DOHH2 (cell line): ENCODE data around the gene KCNK3.

ENCODE experiments used
- H3F3A ChIP-seq: fragments of 200-600 bp; sonication (generic), shearing (Covaris generic); 2 replicates; pipeline ENCODE4 v1.6.0; 2016; ENCODE audit warnings: antibody characterized with exemption, mild to moderate bottlenecking; ENCODE audit not compliant: control insufficient read depth, insufficient read depth
- H3K27ac ChIP-seq: fragments of 200-600 bp; sonication (generic); 2 replicates; pipeline ENCODE4 v1.5.1; 2014; ENCODE audit warnings: low read depth, mild to moderate bottlenecking, low read length, moderate library complexity
- H3K27me3 ChIP-seq: fragments of 200-600 bp; sonication (generic); 2 replicates; pipeline ENCODE4 v1.6.1; 2014; ENCODE audit warnings: mild to moderate bottlenecking, low read length, mixed read lengths; ENCODE audit not compliant: control insufficient read depth
- H3K36me3 ChIP-seq: fragments of 200-600 bp; sonication (generic); 2 replicates; pipeline ENCODE4 v1.6.1; 2014; ENCODE audit warnings: mild to moderate bottlenecking, low read length, moderate library complexity, mixed read lengths; ENCODE audit not compliant: control insufficient read depth
- H3K4me1 ChIP-seq: fragments of 200-600 bp; sonication (generic); 2 replicates; pipeline ENCODE4 v1.6.1; 2014; ENCODE audit warnings: mild to moderate bottlenecking, low read length, mixed read lengths; ENCODE audit not compliant: control insufficient read depth
- H3K4me2 ChIP-seq: fragments of 200-600 bp; sonication (generic); 2 replicates; pipeline ENCODE4 v1.6.0; 2014; ENCODE audit warnings: mild to moderate bottlenecking, low read length, moderate library complexity
- H3K4me3 ChIP-seq: fragments of 200-600 bp; sonication (generic); 2 replicates; pipeline ENCODE4 v1.5.1; 2014; ENCODE audit warnings: mild to moderate bottlenecking, low read length, mixed read lengths
- H3K79me2 ChIP-seq: fragments of 200-600 bp; sonication (generic); 2 replicates; pipeline ENCODE4 v1.6.1; 2014; ENCODE audit warnings: mild to moderate bottlenecking, low read length, mixed read lengths; ENCODE audit not compliant: control insufficient read depth
- H3K9me2 ChIP-seq: fragments of 200-600 bp; sonication (generic); replicated peaks from 2 replicates; pipeline ENCODE4 v1.6.1; 2014; ENCODE audit warnings: mild to moderate bottlenecking, low read length, mixed read lengths; ENCODE audit not compliant: control insufficient read depth
- H3K9me3 ChIP-seq: fragments of 200-600 bp; sonication (generic); 2 replicates; pipeline ENCODE4 v1.6.1; 2014; ENCODE audit warnings: antibody characterized with exemption, low read length, mixed read lengths; ENCODE audit not compliant: control insufficient read depth, insufficient read depth
- H4K20me1 ChIP-seq: fragments of 200-600 bp; sonication (generic); 2 replicates; pipeline ENCODE4 v1.6.0; 2014; ENCODE audit warnings: low read depth, mild to moderate bottlenecking, antibody characterized with exemption, low read length, moderate library complexity; ENCODE audit not compliant: control insufficient read depth, insufficient read depth
- CTCF ChIP-seq: fragments of 200-600 bp; sonication (generic); IDR thresholded peaks from one replicate; pipeline ENCODE4 v1.5.1; 2014; ENCODE audit warnings: antibody characterized with exemption, mild to moderate bottlenecking, low read depth, low read length; ENCODE audit not compliant: poor library complexity, severe bottlenecking
- EZH2phosphoT487 ChIP-seq: fragments of 200-600 bp; sonication (generic); IDR thresholded peaks from 2 replicates; pipeline ENCODE4 v1.6.1; 2017; ENCODE audit warnings: borderline replicate concordance, mild to moderate bottlenecking, antibody characterized with exemption, low read length, moderate library complexity, mixed read lengths

The KCNK3 gene

GRCh38 chr2:26670931-26671460 lies 21.5 kb upstream of the KCNK3 start:
- H3K4me3 ChIP-seq = no peak overlapping the region
- H3K27ac ChIP-seq = no peak overlapping the region
- no peaks in the 10 kb centered on the region for H3K9me3 ChIP-seq
- H4K20me1 ChIP-seq = no peaks in the 10 kb centered on the region
- no peak overlapping the region for H3K4me2 ChIP-seq
- no peaks in the 10 kb centered on the region for H3K9me2 ChIP-seq
- H3K79me2 ChIP-seq = no peaks in the 10 kb centered on the region
- H3K36me3 ChIP-seq = no peaks in the 10 kb centered on the region
- H3K27me3 ChIP-seq = peaks cover 10% of the 10 kb centered on the region
- no peaks in the 10 kb centered on the region for H3F3A ChIP-seq
- no peaks in the 10 kb centered on the region for H3K4me1 ChIP-seq
- TF ChIP-seq EZH2phosphoT487 (no peak), CTCF (no peak)

GRCh38 chr2:26671691-26672090 lies 20.8 kb upstream of the KCNK3 start:
- no peaks in the 10 kb centered on the region for H4K20me1 ChIP-seq
- TF ChIP-seq CTCF = no peak
- no peak for TF ChIP-seq EZH2phosphoT487
- H3K4me1 ChIP-seq = no peaks in the 10 kb centered on the region
- H3K4me3 ChIP-seq = no peak overlapping the region
- H3F3A ChIP-seq = no peaks in the 10 kb centered on the region
- H3K9me2 ChIP-seq = no peaks in the 10 kb centered on the region
- peaks cover 10% of the 10 kb centered on the region for H3K27me3 ChIP-seq
- H3K79me2 ChIP-seq = no peaks in the 10 kb centered on the region
- H3K36me3 ChIP-seq = no peaks in the 10 kb centered on the region
- no peak overlapping the region for H3K4me2 ChIP-seq
- no peaks in the 10 kb centered on the region for H3K9me3 ChIP-seq
- H3K27ac ChIP-seq = no peak overlapping the region

GRCh38 chr2:26672112-26672817 lies 20.3 kb upstream of the KCNK3 start:
- H4K20me1 ChIP-seq = no peaks in the 10 kb centered on the region
- H3K9me3 ChIP-seq = no peaks in the 10 kb centered on the region
- no peaks in the 10 kb centered on the region for H3K9me2 ChIP-seq
- H3F3A ChIP-seq = no peaks in the 10 kb centered on the region
- TF ChIP-seq EZH2phosphoT487 (no peak), CTCF (no peak)
- no peak overlapping the region for H3K4me2 ChIP-seq
- no peak overlapping the region for H3K27ac ChIP-seq
- peaks cover 8% of the 10 kb centered on the region for H3K27me3 ChIP-seq
- no peaks in the 10 kb centered on the region for H3K4me1 ChIP-seq
- H3K4me3 ChIP-seq = no peak overlapping the region
- no peaks in the 10 kb centered on the region for H3K36me3 ChIP-seq
- H3K79me2 ChIP-seq = no peaks in the 10 kb centered on the region
